ENCODE measurements around the gene MTMR3. TPM values are rescaled to one million over a fixed set of nuclear protein-coding genes. Genes with fewer than 3 reads are reported as not detected.

The MTMR3 gene
- total and polyA plus RNA-seq, 2 donors (not counting 1 experiment from before 2014, with no cell fraction given): 31.7 to 67.8 TPM

DNA sequence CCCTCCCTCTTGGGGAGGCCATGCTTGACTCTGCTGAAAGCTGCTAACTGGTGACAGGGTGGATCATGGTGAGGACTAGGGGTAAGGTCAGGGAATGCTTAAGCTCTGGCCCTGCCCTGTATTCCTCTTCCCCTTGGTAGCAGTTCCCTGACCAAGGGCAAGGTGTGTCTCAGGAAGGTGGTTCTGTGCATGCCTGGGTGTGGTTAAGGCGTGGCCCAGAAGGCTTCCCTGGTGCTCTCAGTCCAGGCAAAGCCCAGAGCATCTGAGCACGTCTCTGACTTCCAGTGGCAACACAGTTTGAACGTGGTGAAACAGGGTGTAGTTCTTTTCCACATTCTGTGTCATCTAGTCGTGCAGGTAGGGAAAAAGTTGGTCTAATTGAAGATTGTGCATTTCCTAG lies 144.2 kb downstream of the MTMR3 start:
- Histone ChIP-seq H3K9ac (ENCODE audit: low read length) (no peak overlapping the region), H3K27ac (ENCODE audit: low read length in 2 of 2) (no peak overlapping the region), H3K4me3 (ENCODE audit: control extremely low read depth in 1 of 5, extremely low read depth in 1 of 5, insufficient read depth in 1 of 5, low read depth in 2 of 5, low read length in 4 of 5) (no peak overlapping the region), H4K20me1 (ENCODE audit: control insufficient read depth, insufficient read depth, low read length, poor library complexity, severe bottlenecking) (no peaks in the 10 kb centered on the region), H3K4me2 (replicated peaks; ENCODE audit: low read depth, low read length, poor library complexity, severe bottlenecking) (no peak overlapping the region), H3K36me3 (replicated peaks in 1 of 2; ENCODE audit: control extremely low read depth in 1 of 2, control insufficient read depth in 1 of 2, extremely low read depth in 1 of 2, insufficient read depth in 2 of 2, low read length in 1 of 2) (peaks cover 4 to 48% of the 10 kb centered on the region in 2 experiments), H3K79me2 (ENCODE audit: control insufficient read depth, insufficient read depth, low read length) (no peaks in the 10 kb centered on the region), H3K9me3 (ENCODE audit: control extremely low read depth in 1 of 3, control insufficient read depth in 2 of 3, insufficient read depth in 1 of 3, low read length in 2 of 3) (no peaks in the 10 kb centered on the region), H3K4me1 (ENCODE audit: control insufficient read depth in 2 of 2, insufficient read depth in 2 of 2, low read length in 2 of 2) (no peaks in the 10 kb centered on the region), H3K27me3 (replicated peaks in 1 of 4; ENCODE audit: control extremely low read depth in 1 of 4, control insufficient read depth in 3 of 4, insufficient read depth in 4 of 4, low read length in 3 of 4) (no peaks in the 10 kb centered on the region), H2AFZ (ENCODE audit: insufficient read depth, low read depth, low read length, poor library complexity, severe bottlenecking) (no peak overlapping the region)
- 96% methylated on average over 4 of the region's 4 CpGs for WGBS (ENCODE audit: insufficient coverage)
- no peak for ATAC-seq (ENCODE audit: low read depth)
- Mint-ChIP-seq H3K9me3 (ENCODE audit: insufficient read depth) (no peaks in the 10 kb centered on the region), H3K27ac (no peak overlapping the region), H3K4me1 (no peaks in the 10 kb centered on the region), H3K4me3 (no peak overlapping the region), H3K27me3 (no peaks in the 10 kb centered on the region)
- POLR2A ChIA-PET: no interaction called here
- no peak for TF ChIP-seq EZH2 (IDR thresholded peaks at IDR 0.05; ENCODE audit: borderline replicate concordance, insufficient read depth, low read depth, low read length, poor library complexity, severe bottlenecking)
- TF ChIP-seq, protein P1, sequence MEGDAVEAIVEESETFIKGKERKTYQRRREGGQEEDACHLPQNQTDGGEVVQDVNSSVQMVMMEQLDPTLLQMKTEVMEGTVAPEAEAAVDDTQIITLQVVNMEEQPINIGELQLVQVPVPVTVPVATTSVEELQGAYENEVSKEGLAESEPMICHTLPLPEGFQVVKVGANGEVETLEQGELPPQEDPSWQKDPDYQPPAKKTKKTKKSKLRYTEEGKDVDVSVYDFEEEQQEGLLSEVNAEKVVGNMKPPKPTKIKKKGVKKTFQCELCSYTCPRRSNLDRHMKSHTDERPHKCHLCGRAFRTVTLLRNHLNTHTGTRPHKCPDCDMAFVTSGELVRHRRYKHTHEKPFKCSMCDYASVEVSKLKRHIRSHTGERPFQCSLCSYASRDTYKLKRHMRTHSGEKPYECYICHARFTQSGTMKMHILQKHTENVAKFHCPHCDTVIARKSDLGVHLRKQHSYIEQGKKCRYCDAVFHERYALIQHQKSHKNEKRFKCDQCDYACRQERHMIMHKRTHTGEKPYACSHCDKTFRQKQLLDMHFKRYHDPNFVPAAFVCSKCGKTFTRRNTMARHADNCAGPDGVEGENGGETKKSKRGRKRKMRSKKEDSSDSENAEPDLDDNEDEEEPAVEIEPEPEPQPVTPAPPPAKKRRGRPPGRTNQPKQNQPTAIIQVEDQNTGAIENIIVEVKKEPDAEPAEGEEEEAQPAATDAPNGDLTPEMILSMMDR (IDR thresholded peaks at IDR 0.05): no peak
- intact Hi-C loops (cut with micrococcal nuclease): no loop called here
- DNase-seq: no peak
- CTCF ChIA-PET: no interaction called here

DNA sequence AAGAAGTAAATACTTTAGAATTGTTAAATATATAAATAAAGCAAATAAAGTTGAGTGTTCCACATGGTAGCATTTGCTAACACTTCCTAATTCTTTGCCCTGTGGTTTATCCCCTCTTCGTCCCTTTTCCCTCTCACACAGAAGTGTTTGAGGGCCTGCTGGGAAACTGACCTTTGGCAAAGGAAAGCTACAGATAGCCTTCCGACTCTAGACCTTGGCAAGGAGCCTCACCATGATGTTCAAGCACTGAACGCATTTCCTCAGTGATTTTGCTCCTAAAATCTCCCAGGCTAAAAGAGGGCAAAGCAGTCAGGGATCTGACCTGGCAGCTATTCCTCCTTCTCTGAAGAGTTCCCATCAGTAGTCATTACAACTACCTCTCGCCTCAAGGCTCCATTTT lies 144.8 kb downstream of the MTMR3 start:
- Mint-ChIP-seq H3K4me3 (no peak overlapping the region), H3K4me1 (no peaks in the 10 kb centered on the region), H3K27ac (no peak overlapping the region), H3K9me3 (ENCODE audit: insufficient read depth) (no peaks in the 10 kb centered on the region), H3K27me3 (no peaks in the 10 kb centered on the region)
- Histone ChIP-seq H3K27me3 (replicated peaks in 1 of 4; ENCODE audit: control extremely low read depth in 1 of 4, control insufficient read depth in 3 of 4, insufficient read depth in 4 of 4, low read length in 3 of 4) (no peaks in the 10 kb centered on the region), H3K27ac (ENCODE audit: low read length in 2 of 2) (no peak overlapping the region), H3K4me1 (ENCODE audit: control insufficient read depth in 2 of 2, insufficient read depth in 2 of 2, low read length in 2 of 2) (no peaks in the 10 kb centered on the region), H3K4me3 (ENCODE audit: control extremely low read depth in 1 of 5, extremely low read depth in 1 of 5, insufficient read depth in 1 of 5, low read depth in 2 of 5, low read length in 4 of 5) (no peak overlapping the region), H3K9ac (ENCODE audit: low read length) (no peak overlapping the region), H3K9me3 (ENCODE audit: control extremely low read depth in 1 of 3, control insufficient read depth in 2 of 3, insufficient read depth in 1 of 3, low read length in 2 of 3) (no peaks in the 10 kb centered on the region), H2AFZ (ENCODE audit: insufficient read depth, low read depth, low read length, poor library complexity, severe bottlenecking) (no peak overlapping the region), H4K20me1 (ENCODE audit: control insufficient read depth, insufficient read depth, low read length, poor library complexity, severe bottlenecking) (no peaks in the 10 kb centered on the region), H3K4me2 (replicated peaks; ENCODE audit: low read depth, low read length, poor library complexity, severe bottlenecking) (no peak overlapping the region), H3K36me3 (replicated peaks in 1 of 2; ENCODE audit: control extremely low read depth in 1 of 2, control insufficient read depth in 1 of 2, extremely low read depth in 1 of 2, insufficient read depth in 2 of 2, low read length in 1 of 2) (peaks cover 4 to 41% of the 10 kb centered on the region in 2 experiments), H3K79me2 (ENCODE audit: control insufficient read depth, insufficient read depth, low read length) (no peaks in the 10 kb centered on the region)
- DNase-seq (no peak), ATAC-seq (ENCODE audit: low read depth) (no peak)
- intact Hi-C loops (cut with micrococcal nuclease): no loop called here
- ChIA-PET POLR2A (no interaction called here), CTCF (no interaction called here)
- WGBS (ENCODE audit: insufficient coverage): 100% methylated on average over 4 of the region's 4 CpGs
- TF ChIP-seq EZH2 (IDR thresholded peaks at IDR 0.05; ENCODE audit: borderline replicate concordance, insufficient read depth, low read depth, low read length, poor library complexity, severe bottlenecking): no peak
- TF ChIP-seq, protein P1 (IDR thresholded peaks at IDR 0.05): no peak
